HEK293 (cell line): Measurements from ENCODE around the gene BHLHE41.

Source experiments
- GLIS1 ChIP-seq: fragments of 450-650 bp; formaldehyde crosslinking; IDR thresholded peaks from 2 replicates; pipeline ENCODE4 v1.5.1; 2016; ENCODE audit warnings: missing biosample characterization, missing genetic modification characterization
- HOXC10 ChIP-seq: sonication (generic); formaldehyde crosslinking; IDR thresholded peaks from 2 replicates; pipeline ENCODE4 v1.8.1; 2023; ENCODE audit warnings: mild to moderate bottlenecking, missing genetic modification reagents
- IKZF3 ChIP-seq: fragments of 450-650 bp; IDR thresholded peaks from 2 replicates; pipeline ENCODE4 v1.5.0; 2018; ENCODE audit warnings: missing biosample characterization, mild to moderate bottlenecking, missing genetic modification characterization, moderate library complexity
- PRDM1 ChIP-seq: fragments of 450-650 bp; formaldehyde crosslinking; IDR thresholded peaks from 2 replicates; pipeline ENCODE4; 2016; ENCODE audit warnings: missing biosample characterization, missing genetic modification characterization
- SALL2 ChIP-seq: fragments of 450-650 bp; formaldehyde crosslinking; IDR thresholded peaks from 2 replicates; pipeline ENCODE4 v1.5.0; 2017; ENCODE audit warnings: missing biosample characterization, mild to moderate bottlenecking, missing genetic modification characterization, borderline replicate concordance
- SP7 ChIP-seq: fragments of 450-650 bp; formaldehyde crosslinking; IDR thresholded peaks from 2 replicates; pipeline ENCODE4 v1.5.1; 2016; ENCODE audit warnings: missing biosample characterization, missing genetic modification characterization
- ZBTB21 ChIP-seq: fragments of 450-650 bp; formaldehyde crosslinking; IDR thresholded peaks from 2 replicates; pipeline ENCODE4 v1.5.1; 2017; ENCODE audit warnings: missing biosample characterization, missing genetic modification characterization
- ZIC2 ChIP-seq: fragments of 450-650 bp; formaldehyde crosslinking; IDR thresholded peaks from 2 replicates; pipeline ENCODE4 v1.5.1; 2016; ENCODE audit warnings: missing biosample characterization, missing genetic modification characterization
- ZNF112 ChIP-seq: fragments of 450-650 bp; formaldehyde crosslinking; IDR thresholded peaks from 2 replicates; pipeline ENCODE4 v1.5.0; 2017; ENCODE audit warnings: missing biosample characterization, missing genetic modification characterization
- ZNF114 ChIP-seq: fragments of 450-650 bp; formaldehyde crosslinking; IDR thresholded peaks from 2 replicates; pipeline ENCODE4 v1.5.0; 2017; ENCODE audit warnings: missing biosample characterization, missing genetic modification characterization
- ZNF133 ChIP-seq: fragments of 450-650 bp; formaldehyde crosslinking; IDR thresholded peaks from 2 replicates; pipeline ENCODE4 v1.5.1; 2016; ENCODE audit warnings: missing biosample characterization, missing genetic modification characterization
- ZNF16 ChIP-seq: fragments of 450-650 bp; formaldehyde crosslinking; IDR thresholded peaks from 2 replicates; pipeline ENCODE4 v1.5.1; 2016; ENCODE audit warnings: low read depth, missing biosample characterization, missing genetic modification characterization
- ZNF266 ChIP-seq: fragments of 450-650 bp; formaldehyde crosslinking; IDR thresholded peaks from 2 replicates; pipeline ENCODE4 v1.5.1; 2016; ENCODE audit warnings: missing biosample characterization, missing genetic modification characterization, low read depth
- ZNF324 ChIP-seq: fragments of 450-650 bp; formaldehyde crosslinking; IDR thresholded peaks from 2 replicates; pipeline ENCODE4 v1.5.1; 2016; ENCODE audit warnings: missing biosample characterization, missing genetic modification characterization
- ZNF335 ChIP-seq: fragments of 450-650 bp; formaldehyde crosslinking; conservative IDR thresholded peaks from 2 replicates; pipeline ENCODE4 v1.5.1; 2016; ENCODE audit warnings: missing biosample characterization, missing genetic modification characterization
- ZNF404 ChIP-seq: fragments of 450-650 bp; formaldehyde crosslinking; IDR thresholded peaks from 2 replicates; pipeline ENCODE4 v1.5.1; 2017; ENCODE audit warnings: missing biosample characterization, missing genetic modification characterization
- ZNF707 ChIP-seq: fragments of 450-650 bp; formaldehyde crosslinking; IDR thresholded peaks from 2 replicates; pipeline ENCODE4 v1.5.1; 2016; ENCODE audit warnings: missing biosample characterization, missing genetic modification characterization
- ZNF837 ChIP-seq: fragments of 450-650 bp; formaldehyde crosslinking; IDR thresholded peaks from 2 replicates; pipeline ENCODE4 v1.5.1; 2016; ENCODE audit warnings: missing biosample characterization, missing genetic modification characterization
- ZXDB ChIP-seq: fragments of 450-650 bp; formaldehyde crosslinking; IDR thresholded peaks from 2 replicates; pipeline ENCODE4 v1.5.1; 2016; ENCODE audit warnings: missing biosample characterization, missing genetic modification characterization
- TF ChIP-seq, protein P1 (sequence below): fragments of 450-650 bp; formaldehyde crosslinking; IDR thresholded peaks from 2 replicates; pipeline ENCODE4 v1.5.1; 2016; ENCODE audit warnings: missing biosample characterization, missing genetic modification characterization
- TF ChIP-seq, protein P2 (sequence below): fragments of 450-650 bp; formaldehyde crosslinking; IDR thresholded peaks from 2 replicates; pipeline ENCODE4 v1.5.1; 2016; ENCODE audit warnings: missing biosample characterization, missing genetic modification characterization
- TF ChIP-seq, protein P3 (sequence below): fragments of 450-650 bp; formaldehyde crosslinking; IDR thresholded peaks from 2 replicates; pipeline ENCODE4 v1.5.1; 2017; ENCODE audit warnings: missing biosample characterization, missing genetic modification characterization
- TF ChIP-seq, protein P4 (sequence below): fragments of 450-650 bp; formaldehyde crosslinking; IDR thresholded peaks from 2 replicates; pipeline ENCODE4 v1.5.1; 2016; ENCODE audit warnings: missing biosample characterization, missing genetic modification characterization, borderline replicate concordance

BHLHE41 gene

DNA sequence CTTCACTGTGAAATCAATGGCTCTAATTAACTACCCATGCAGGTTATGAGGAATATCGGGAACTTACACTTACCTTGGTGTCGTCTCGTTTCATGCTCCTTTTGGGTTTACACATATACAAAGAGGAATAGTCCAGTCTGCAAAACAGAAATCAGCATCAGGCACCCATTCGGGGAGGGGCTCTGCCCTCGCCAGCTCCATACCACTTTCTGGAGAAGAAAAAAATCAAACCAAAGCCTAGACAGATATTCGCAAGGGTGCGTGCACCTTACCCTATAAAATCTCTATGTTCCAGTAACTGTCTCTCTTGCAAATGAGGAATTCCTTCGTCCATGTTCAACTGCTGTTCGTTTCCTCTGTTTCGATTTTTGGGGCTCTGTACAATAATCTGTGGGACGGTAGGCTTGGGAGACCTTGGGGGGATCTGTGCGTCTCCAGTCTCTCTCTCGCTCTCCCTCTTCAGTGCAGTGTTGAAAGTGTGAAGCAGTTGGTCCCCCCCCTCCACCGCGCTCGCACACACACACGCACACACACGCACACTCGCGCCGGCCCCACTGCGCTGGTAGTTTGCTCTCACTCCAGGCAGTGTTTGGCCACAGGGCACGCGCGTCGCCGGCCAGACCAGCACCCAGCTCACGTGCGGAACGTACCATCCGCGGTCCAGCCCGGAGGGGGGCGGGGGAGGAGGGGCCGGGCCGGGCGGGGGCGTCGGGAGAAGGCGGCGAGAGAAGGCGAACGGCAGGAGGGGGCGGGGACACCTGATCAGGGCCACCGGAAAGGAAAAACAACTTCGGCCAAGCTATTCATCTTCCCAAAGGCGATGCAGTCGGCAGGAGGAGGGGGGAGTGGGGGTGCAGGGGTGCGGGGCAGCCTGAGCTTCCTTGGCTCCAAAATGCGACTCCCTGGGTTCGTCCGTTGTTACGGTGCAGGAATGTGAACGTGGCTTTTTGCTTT is at the start of gene BHLHE41 (continued):
- TF ChIP-seq SALL2 (tag by site-specific recombination) (no peak), ZNF335 (peak; percentile 67), ZNF133 (tag by site-specific recombination) (no peak), HOXC10 (CRISPR knock-in tag) (no peak), ZIC2 (tag by site-specific recombination) (peak; percentile 78), ZNF114 (tag by site-specific recombination) (no peak), ZNF837 (no peak), GLIS1 (peak; percentile 67), PRDM1 (tag by site-specific recombination) (peak; percentile 56), ZBTB21 (no peak), IKZF3 (tag by site-specific recombination) (no peak), ZNF16 (tag by site-specific recombination) (no peak), ZNF266 (tag by site-specific recombination) (no peak), ZNF324 (tag by site-specific recombination) (no peak), ZNF112 (tag by site-specific recombination) (no peak), ZNF707 (tag by site-specific recombination) (no peak), ZNF404 (tag by site-specific recombination) (no peak), SP7 (tag by site-specific recombination) (peak; percentile 75), ZXDB (tag by site-specific recombination) (no peak)
- TF ChIP-seq, protein P1, sequence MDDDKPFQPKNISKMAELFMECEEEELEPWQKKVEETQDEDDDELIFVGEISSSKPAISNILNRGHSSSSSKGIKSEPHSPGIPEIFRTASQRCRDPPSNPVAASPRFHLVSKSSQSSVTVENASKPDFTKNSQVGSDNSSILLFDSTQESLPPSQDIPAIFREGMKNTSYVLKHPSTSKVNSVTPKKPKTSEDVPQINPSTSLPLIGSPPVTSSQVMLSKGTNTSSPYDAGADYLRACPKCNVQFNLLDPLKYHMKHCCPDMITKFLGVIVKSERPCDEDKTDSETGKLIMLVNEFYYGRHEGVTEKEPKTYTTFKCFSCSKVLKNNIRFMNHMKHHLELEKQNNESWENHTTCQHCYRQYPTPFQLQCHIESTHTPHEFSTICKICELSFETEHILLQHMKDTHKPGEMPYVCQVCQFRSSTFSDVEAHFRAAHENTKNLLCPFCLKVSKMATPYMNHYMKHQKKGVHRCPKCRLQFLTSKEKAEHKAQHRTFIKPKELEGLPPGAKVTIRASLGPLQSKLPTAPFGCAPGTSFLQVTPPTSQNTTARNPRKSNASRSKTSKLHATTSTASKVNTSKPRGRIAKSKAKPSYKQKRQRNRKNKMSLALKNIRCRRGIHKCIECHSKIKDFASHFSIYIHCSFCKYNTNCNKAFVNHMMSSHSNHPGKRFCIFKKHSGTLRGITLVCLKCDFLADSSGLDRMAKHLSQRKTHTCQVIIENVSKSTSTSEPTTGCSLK, result no peak
- TF ChIP-seq, protein P2, sequence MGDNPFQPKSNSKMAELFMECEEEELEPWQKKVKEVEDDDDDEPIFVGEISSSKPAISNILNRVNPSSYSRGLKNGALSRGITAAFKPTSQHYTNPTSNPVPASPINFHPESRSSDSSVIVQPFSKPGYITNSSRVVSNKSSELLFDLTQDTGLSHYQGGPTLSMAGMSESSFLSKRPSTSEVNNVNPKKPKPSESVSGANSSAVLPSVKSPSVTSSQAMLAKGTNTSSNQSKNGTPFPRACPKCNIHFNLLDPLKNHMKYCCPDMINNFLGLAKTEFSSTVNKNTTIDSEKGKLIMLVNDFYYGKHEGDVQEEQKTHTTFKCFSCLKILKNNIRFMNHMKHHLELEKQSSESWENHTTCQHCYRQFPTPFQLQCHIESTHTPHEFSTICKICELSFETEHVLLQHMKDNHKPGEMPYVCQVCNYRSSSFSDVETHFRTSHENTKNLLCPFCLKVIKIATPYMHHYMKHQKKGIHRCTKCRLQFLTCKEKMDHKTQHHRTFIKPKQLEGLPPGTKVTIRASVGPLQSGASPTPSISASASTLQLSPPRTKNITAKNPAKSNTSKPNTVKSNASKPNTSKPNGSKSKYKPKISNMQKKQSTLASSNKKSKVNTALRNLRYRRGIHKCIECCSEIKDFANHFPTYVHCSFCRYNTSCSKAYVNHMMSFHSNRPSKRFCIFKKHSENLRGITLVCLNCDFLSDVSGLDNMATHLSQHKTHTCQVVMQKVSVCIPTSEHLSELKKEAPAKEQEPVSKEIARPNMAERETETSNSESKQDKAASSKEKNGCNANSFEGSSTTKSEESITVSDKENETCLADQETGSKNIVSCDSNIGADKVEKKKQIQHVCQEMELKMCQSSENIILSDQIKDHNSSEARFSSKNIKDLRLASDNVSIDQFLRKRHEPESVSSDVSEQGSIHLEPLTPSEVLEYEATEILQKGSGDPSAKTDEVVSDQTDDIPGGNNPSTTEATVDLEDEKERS (tag by site-specific recombination), result no peak
- TF ChIP-seq, protein P3, sequence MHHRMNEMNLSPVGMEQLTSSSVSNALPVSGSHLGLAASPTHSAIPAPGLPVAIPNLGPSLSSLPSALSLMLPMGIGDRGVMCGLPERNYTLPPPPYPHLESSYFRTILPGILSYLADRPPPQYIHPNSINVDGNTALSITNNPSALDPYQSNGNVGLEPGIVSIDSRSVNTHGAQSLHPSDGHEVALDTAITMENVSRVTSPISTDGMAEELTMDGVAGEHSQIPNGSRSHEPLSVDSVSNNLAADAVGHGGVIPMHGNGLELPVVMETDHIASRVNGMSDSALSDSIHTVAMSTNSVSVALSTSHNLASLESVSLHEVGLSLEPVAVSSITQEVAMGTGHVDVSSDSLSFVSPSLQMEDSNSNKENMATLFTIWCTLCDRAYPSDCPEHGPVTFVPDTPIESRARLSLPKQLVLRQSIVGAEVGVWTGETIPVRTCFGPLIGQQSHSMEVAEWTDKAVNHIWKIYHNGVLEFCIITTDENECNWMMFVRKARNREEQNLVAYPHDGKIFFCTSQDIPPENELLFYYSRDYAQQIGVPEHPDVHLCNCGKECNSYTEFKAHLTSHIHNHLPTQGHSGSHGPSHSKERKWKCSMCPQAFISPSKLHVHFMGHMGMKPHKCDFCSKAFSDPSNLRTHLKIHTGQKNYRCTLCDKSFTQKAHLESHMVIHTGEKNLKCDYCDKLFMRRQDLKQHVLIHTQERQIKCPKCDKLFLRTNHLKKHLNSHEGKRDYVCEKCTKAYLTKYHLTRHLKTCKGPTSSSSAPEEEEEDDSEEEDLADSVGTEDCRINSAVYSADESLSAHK (tag by site-specific recombination), result peak; percentile 61; the same call in 1 of the 2 replicates
- TF ChIP-seq, protein P4, sequence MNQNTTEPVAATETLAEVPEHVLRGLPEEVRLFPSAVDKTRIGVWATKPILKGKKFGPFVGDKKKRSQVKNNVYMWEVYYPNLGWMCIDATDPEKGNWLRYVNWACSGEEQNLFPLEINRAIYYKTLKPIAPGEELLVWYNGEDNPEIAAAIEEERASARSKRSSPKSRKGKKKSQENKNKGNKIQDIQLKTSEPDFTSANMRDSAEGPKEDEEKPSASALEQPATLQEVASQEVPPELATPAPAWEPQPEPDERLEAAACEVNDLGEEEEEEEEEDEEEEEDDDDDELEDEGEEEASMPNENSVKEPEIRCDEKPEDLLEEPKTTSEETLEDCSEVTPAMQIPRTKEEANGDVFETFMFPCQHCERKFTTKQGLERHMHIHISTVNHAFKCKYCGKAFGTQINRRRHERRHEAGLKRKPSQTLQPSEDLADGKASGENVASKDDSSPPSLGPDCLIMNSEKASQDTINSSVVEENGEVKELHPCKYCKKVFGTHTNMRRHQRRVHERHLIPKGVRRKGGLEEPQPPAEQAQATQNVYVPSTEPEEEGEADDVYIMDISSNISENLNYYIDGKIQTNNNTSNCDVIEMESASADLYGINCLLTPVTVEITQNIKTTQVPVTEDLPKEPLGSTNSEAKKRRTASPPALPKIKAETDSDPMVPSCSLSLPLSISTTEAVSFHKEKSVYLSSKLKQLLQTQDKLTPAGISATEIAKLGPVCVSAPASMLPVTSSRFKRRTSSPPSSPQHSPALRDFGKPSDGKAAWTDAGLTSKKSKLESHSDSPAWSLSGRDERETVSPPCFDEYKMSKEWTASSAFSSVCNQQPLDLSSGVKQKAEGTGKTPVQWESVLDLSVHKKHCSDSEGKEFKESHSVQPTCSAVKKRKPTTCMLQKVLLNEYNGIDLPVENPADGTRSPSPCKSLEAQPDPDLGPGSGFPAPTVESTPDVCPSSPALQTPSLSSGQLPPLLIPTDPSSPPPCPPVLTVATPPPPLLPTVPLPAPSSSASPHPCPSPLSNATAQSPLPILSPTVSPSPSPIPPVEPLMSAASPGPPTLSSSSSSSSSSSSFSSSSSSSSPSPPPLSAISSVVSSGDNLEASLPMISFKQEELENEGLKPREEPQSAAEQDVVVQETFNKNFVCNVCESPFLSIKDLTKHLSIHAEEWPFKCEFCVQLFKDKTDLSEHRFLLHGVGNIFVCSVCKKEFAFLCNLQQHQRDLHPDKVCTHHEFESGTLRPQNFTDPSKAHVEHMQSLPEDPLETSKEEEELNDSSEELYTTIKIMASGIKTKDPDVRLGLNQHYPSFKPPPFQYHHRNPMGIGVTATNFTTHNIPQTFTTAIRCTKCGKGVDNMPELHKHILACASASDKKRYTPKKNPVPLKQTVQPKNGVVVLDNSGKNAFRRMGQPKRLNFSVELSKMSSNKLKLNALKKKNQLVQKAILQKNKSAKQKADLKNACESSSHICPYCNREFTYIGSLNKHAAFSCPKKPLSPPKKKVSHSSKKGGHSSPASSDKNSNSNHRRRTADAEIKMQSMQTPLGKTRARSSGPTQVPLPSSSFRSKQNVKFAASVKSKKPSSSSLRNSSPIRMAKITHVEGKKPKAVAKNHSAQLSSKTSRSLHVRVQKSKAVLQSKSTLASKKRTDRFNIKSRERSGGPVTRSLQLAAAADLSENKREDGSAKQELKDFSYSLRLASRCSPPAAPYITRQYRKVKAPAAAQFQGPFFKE (tag by site-specific recombination), result no peak
